Measurements from ENCODE around the gene MATN1.

GRCh38 chr1:30754684-30755171 lies 31.3 kb upstream of the MATN1 start:
- no peak for TF ChIP-seq CTCF (IDR thresholded peaks at IDR 0.05; ENCODE audit: poor library complexity)
- TF ChIP-seq EZH2phosphoT487 (IDR thresholded peaks at IDR 0.05; ENCODE audit: low read depth, severe bottlenecking, unreplicated experiment) = no peak
- TF ChIP-seq EZH2 (IDR thresholded peaks at IDR 0.05; ENCODE audit: borderline replicate concordance) = no peak
